CD4-positive, alpha-beta T cell treated with Interleukin-4 for 4 hours (primary cell): ENCODE results near the gene AP3B1.

Experiments used
- DNase-seq: peaks from one replicate; pipeline ENCODE4 v3.0.0-alpha.2; 2020

Gene AP3B1

DNA sequence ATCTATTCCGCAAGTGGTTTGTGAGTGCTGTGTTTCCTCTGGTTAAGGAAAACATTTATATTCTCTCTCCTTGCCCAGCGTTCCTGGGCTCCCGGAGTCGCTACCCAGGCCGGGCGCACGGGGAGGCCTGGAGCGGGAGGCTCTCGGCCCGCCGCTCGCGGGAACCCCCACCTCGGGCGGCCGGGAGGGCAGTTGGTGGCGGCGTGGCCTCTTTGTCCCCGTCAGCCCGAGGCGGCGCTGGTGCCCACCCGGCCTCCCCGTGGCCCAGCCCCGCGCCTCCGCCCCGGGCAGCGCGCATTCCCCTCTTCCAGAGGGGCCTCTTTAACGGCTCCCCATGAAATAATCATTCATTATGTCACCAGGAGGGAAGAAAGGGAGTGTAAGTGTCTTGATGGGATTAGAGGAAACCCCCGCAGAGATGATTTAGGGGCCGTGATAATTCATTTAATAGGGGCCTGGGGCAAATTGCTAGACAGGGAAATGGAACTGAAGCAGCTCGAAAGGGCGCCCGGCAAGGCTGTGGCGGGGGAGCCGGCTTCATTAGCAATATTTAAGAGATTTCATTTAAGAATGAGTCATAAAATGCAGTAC, 336.5 kb downstream of the AP3B1 start:
- no peak for DNase-seq

DNA sequence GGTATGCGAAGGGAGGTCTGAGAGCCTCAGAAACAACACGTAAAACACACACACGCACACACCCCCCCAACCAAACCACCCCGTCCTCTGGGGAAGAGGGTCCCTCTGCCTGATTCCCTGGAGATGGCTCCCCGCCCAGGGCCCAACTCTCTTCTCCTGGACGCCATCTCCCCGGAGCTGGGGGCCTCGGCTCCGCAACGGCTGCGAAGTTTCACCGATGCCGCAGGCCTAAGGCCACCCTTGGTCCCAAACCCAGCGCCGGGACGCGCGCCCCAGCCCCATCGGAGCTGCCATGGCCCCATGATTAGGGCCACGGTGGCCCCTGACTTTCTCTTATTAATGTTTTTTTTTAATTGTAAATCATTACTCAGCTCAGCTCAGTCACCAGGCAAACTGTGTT, 337.0 kb downstream of the AP3B1 start:
- no peak for DNase-seq

DNA sequence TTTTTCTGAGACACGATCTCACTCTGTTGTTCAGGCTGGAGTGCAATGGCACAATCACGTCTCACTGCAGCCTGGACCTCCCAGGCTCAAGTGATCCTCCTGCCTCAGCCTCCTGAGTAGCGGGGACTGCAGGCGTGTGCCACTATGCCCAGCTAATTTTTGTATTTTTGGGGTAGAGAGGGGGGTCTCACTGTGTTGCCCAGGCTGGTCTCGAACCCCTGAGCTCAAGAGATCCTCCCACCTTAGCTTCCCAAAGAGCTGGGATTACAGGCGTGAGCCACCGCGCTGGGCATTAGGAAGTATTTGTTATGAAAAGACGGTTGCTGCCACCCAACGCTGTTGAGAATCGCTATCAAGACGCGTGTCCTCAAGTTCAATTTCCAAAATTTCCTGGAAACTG, 337.4 kb downstream of the AP3B1 start:
- DNase-seq: no peak

DNA sequence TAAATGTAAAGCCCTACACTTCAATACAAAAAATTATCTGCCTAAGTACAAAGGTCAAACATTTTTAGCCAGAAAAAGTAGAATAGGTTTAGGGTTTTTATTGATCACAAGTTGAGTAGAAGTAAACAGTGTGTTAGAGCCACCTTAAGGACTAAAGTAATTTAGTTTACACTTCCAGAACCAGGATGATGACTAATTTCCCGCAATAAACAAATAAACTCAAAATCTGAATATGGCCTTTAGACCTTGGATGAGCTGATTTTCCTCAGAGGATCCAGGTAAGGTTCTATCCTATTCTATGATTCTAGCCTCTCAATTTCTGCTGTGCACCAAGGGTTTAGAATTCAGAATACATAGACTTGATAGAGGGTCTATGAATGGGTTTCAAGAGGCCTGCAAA, 338.9 kb downstream of the AP3B1 start:
- DNase-seq: no peak

DNA sequence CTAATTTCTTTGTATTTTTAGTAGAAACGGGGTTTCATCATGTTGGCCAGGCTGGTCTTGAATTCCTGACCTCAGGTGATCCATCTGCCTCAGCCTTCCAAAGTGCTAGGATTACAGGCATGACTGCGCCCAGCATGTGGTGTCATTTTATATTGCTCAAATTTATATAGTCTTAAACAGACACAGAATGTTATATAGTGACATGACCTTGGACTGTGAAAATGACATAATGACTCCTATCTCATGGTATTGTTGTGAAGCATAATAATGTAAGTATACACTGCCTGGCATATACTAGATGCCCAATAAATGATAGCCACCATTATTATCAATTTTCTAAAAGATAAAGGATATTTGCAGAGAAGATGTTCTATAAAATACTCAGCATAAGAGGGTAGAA, 341.1 kb downstream of the AP3B1 start:
- DNase-seq: no peak

DNA sequence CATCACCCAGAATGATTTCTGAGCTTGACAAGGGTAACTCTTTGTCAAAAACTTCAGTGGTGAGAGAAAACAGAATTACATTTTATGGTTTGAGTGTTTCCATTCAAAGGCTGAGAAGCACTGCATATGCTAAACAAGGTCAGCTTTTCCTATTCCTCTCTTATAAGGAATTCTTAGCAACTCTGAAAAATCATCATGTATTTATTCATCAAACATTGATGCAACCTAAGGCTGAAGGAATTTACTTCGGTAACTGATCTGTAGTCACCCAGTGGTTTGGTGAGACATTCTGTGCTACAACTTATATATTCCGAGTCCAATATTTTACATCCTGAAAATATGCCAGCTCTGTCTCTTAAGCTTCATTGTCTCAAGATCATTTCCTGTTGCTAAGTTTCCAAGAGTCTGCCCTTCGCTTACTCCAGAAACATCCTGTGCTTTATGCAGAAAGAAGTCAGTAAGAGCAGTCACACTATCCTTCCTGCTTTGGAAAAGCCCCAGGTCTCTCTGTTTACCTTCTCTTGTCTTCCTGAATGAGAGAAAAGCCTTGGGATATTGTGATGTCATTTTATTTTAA, 341.8 kb downstream of the AP3B1 start:
- DNase-seq: no peak
